Spleen (tissue), 7 donors: Measurements from ENCODE around the gene PTEN.

Experiments
- CTCF ChIP-seq, 11 experiments: fragments of 200-600 bp in 7 of 11; fragments of 450-650 bp in 4 of 11; sonication (generic) in 4 of 11; IDR thresholded peaks in 8 of 11; conservative IDR thresholded peaks in 3 of 11; 1 replicate in 7 of 11; 2 replicates in 4 of 11; pipeline versions ENCODE4 v1.4.0 to v1.8.0; 2016 to 2021; ENCODE audit warnings: antibody characterized with exemption in 11 of 11, inconsistent platforms in 4 of 11, mild to moderate bottlenecking in 1 of 11
- POLR2AphosphoS5 ChIP-seq, 3 donors: sonication (generic); formaldehyde crosslinking; IDR thresholded peaks; one replicate each; pipeline ENCODE4 v1.5.1; 2017; ENCODE audit warnings: antibody characterized with exemption in 3 of 3
- donor health status: DM: no; HTN: no; CAD: no; lungs with moderate emphysema.
- donor health status: DM: no; HTN: no; CAD: no.
- donor health status: DM: no; HTN: no; CAD: no.

GRCh38 chr10:87816163-87816897 lies 47.1 kb upstream of the PTEN start:
- TF ChIP-seq CTCF (IDR thresholded peaks at IDR 0.05 in 8 of 11, conservative IDR thresholded peaks at IDR 0.05 in 3 of 11) (no peak), POLR2AphosphoS5 (IDR thresholded peaks at IDR 0.05) (no peak)
